ENCODE results near the gene BOC. TPM values are rescaled to one million over a fixed set of nuclear protein-coding genes. Genes with fewer than 3 reads are reported as not detected.

The BOC gene
- polyA plus RNA-seq, 1 experiment = 17.7 TPM

GRCh38 chr3:113225286-113225685, 13.9 kb downstream of the BOC start:
- Histone ChIP-seq H3K4me3 (ENCODE audit: low read depth, low read length) (no peak overlapping the region), H3K36me3 (ENCODE audit: control insufficient read depth, insufficient read depth, low read length) (peaks cover 4% of the 10 kb centered on the region), H3K27me3 (ENCODE audit: control insufficient read depth, insufficient read depth, low read length) (no peaks in the 10 kb centered on the region)
- no peak for TF ChIP-seq CTCF (IDR thresholded peaks at IDR 0.05; ENCODE audit: insufficient read depth, low read depth, low read length)
- ChIA-PET CTCF (no interaction called here), POLR2A (interaction anchor here (0.6 kb wide), 1 partner anchor 15 kb away, joined by 3 read pairs; no protein-coding TSS in a partner anchor)
- DNase-seq (ENCODE audit: low read depth) = no peak

GRCh38 chr3:113226491-113226890, 15.1 kb downstream of the BOC start:
- Histone ChIP-seq H3K27me3 (ENCODE audit: control insufficient read depth, insufficient read depth, low read length) (no peaks in the 10 kb centered on the region), H3K36me3 (ENCODE audit: control insufficient read depth, insufficient read depth, low read length) (peaks cover 4% of the 10 kb centered on the region), H3K4me3 (ENCODE audit: low read depth, low read length) (no peak overlapping the region)
- DNase-seq (ENCODE audit: low read depth) = no peak
- ChIA-PET CTCF (interaction anchor here (0.8 kb wide), 1 partner anchor 11 kb away, joined by 3 read pairs; no protein-coding TSS in a partner anchor), POLR2A (no interaction called here)
- TF ChIP-seq CTCF (IDR thresholded peaks at IDR 0.05; ENCODE audit: insufficient read depth, low read depth, low read length) = no peak

GRCh38 chr3:113227146-113227545, 15.8 kb downstream of the BOC start:
- no peak for TF ChIP-seq CTCF (IDR thresholded peaks at IDR 0.05; ENCODE audit: insufficient read depth, low read depth, low read length)
- Histone ChIP-seq H3K4me3 (ENCODE audit: low read depth, low read length) (no peak overlapping the region), H3K36me3 (ENCODE audit: control insufficient read depth, insufficient read depth, low read length) (peaks cover 4% of the 10 kb centered on the region), H3K27me3 (ENCODE audit: control insufficient read depth, insufficient read depth, low read length) (no peaks in the 10 kb centered on the region)
- DNase-seq (ENCODE audit: low read depth) = no peak
- POLR2A ChIA-PET = no interaction called here
- CTCF ChIA-PET = interaction anchor here (0.8 kb wide), 1 partner anchor 12 kb away, joined by 3 read pairs; no protein-coding TSS in a partner anchor

- Histone ChIP-seq H3K4me3 (ENCODE audit: low read depth, low read length) (no peak overlapping the region), H3K27me3 (ENCODE audit: control insufficient read depth, insufficient read depth, low read length) (no peaks in the 10 kb centered on the region), H3K36me3 (ENCODE audit: control insufficient read depth, insufficient read depth, low read length) (peaks cover 2% of the 10 kb centered on the region; the same call in 1 of the 2 replicates)
- POLR2A ChIA-PET = no interaction called here
- no peak for DNase-seq (ENCODE audit: low read depth)
- TF ChIP-seq CTCF (IDR thresholded peaks at IDR 0.05; ENCODE audit: insufficient read depth, low read depth, low read length) = no peak
- CTCF ChIA-PET = interaction anchor here (1.3 to 1.4 kb wide), 2 partner anchors 14 to 27 kb away, joined by 3 read pairs; no protein-coding TSS in a partner anchor
These were observed 17.3 kb downstream of the BOC start for GRCh38 chr3:113228498-113229286.

GRCh38 chr3:113231391-113231790, 20.0 kb downstream of the BOC start:
- no peak for TF ChIP-seq CTCF (IDR thresholded peaks at IDR 0.05; ENCODE audit: insufficient read depth, low read depth, low read length)
- ChIA-PET CTCF (interaction anchor here (1.1 kb wide), 1 partner anchor 57 kb away, joined by 3 read pairs; no protein-coding TSS in a partner anchor), POLR2A (no interaction called here)
- DNase-seq (ENCODE audit: low read depth) = peak; percentile 46
- peaks cover 2% of the 10 kb centered on the region; the same call in 1 of the 2 replicates for H3K36me3 ChIP-seq (ENCODE audit: control insufficient read depth, insufficient read depth, low read length)
- no peaks in the 10 kb centered on the region for H3K27me3 ChIP-seq (ENCODE audit: control insufficient read depth, insufficient read depth, low read length)
- no peak overlapping the region for H3K4me3 ChIP-seq (ENCODE audit: low read depth, low read length)
